Upper lobe of left lung (tissue), 4 donors: ENCODE data around the gene SMPX.

Experiments used
- POLR2A ChIP-seq, 4 donors: fragments of 450-650 bp; IDR thresholded peaks; one replicate each; pipeline ENCODE4 v1.5.1; 2016 to 2017; ENCODE audit warnings: antibody characterized with exemption in 4 of 4, mild to moderate bottlenecking in 2 of 4
- POLR2AphosphoS5 ChIP-seq, 2 donors: sonication (generic); formaldehyde crosslinking; IDR thresholded peaks; one replicate each; pipeline ENCODE4 v1.5.1; 2017; ENCODE audit warnings: antibody characterized with exemption in 2 of 2
- TF ChIP-seq, protein P1 (sequence below), 6 experiments: fragments of 450-650 bp in 4 of 6; fragments of 200-600 bp in 2 of 6; sonication (generic) in 2 of 6; IDR thresholded peaks; one replicate each; pipeline ENCODE4 v1.5.1; 2016 to 2019; ENCODE audit warnings: antibody characterized with exemption in 6 of 6

- TF ChIP-seq, protein P1, sequence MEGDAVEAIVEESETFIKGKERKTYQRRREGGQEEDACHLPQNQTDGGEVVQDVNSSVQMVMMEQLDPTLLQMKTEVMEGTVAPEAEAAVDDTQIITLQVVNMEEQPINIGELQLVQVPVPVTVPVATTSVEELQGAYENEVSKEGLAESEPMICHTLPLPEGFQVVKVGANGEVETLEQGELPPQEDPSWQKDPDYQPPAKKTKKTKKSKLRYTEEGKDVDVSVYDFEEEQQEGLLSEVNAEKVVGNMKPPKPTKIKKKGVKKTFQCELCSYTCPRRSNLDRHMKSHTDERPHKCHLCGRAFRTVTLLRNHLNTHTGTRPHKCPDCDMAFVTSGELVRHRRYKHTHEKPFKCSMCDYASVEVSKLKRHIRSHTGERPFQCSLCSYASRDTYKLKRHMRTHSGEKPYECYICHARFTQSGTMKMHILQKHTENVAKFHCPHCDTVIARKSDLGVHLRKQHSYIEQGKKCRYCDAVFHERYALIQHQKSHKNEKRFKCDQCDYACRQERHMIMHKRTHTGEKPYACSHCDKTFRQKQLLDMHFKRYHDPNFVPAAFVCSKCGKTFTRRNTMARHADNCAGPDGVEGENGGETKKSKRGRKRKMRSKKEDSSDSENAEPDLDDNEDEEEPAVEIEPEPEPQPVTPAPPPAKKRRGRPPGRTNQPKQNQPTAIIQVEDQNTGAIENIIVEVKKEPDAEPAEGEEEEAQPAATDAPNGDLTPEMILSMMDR (IDR thresholded peaks at IDR 0.05), result no peak
- TF ChIP-seq POLR2AphosphoS5 (IDR thresholded peaks at IDR 0.05), result no peak
- TF ChIP-seq POLR2A (IDR thresholded peaks at IDR 0.05), result no peak
Measured at GRCh38 chrX:21738950-21739287, 19.0 kb downstream of the SMPX start.
